GM12801 (cell line): ENCODE measurements around the gene FCAR.
"Not testable (repeated sequence)": the region's sequence is repeated elsewhere in the genome, so short reads cannot be mapped to it uniquely, and the experiment has no call there.

Experiments used
- TF ChIP-seq, protein P1 (sequence below): IDR thresholded peaks from one replicate; pipeline ENCODE4 v1.5.1; 2011; ENCODE audit warnings: control low read depth; ENCODE audit not compliant: insufficient read length; ENCODE audit errors: extremely low read depth

Gene FCAR

DNA sequence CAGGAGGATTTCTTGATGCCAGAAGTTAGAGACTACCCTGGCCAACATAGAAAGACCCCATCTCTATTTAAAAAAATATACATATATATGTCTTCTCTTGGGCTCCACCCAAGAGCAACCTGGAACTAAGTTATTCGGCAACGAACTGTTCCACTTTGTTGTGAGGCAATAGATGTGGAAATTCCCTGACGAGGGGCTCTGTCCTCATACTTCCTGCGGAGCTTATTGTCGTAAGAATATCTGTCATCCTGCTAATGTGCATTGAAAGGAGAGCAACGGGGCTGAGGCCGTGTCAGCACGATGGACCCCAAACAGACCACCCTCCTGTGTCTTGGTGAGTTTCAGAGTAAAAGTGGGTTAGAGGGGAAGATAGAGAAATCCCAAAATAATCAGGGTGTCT is at the start of gene FCAR:
FCAR (plus strand) TSS at position 246 of the 400 bp plus-strand sequence; CDS start at position 301, 55 bp downstream.
- TF ChIP-seq, protein P1, sequence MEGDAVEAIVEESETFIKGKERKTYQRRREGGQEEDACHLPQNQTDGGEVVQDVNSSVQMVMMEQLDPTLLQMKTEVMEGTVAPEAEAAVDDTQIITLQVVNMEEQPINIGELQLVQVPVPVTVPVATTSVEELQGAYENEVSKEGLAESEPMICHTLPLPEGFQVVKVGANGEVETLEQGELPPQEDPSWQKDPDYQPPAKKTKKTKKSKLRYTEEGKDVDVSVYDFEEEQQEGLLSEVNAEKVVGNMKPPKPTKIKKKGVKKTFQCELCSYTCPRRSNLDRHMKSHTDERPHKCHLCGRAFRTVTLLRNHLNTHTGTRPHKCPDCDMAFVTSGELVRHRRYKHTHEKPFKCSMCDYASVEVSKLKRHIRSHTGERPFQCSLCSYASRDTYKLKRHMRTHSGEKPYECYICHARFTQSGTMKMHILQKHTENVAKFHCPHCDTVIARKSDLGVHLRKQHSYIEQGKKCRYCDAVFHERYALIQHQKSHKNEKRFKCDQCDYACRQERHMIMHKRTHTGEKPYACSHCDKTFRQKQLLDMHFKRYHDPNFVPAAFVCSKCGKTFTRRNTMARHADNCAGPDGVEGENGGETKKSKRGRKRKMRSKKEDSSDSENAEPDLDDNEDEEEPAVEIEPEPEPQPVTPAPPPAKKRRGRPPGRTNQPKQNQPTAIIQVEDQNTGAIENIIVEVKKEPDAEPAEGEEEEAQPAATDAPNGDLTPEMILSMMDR, result no peak

- TF ChIP-seq, protein P1, result not testable (repeated sequence)
These were observed 41.5 kb upstream of the FCAR start, which contains the start of gene KIR2DS4 for GRCh38 chr19:54832496-54832895. KIR2DS4 (plus strand) TSS chr19:54832676.

DNA sequence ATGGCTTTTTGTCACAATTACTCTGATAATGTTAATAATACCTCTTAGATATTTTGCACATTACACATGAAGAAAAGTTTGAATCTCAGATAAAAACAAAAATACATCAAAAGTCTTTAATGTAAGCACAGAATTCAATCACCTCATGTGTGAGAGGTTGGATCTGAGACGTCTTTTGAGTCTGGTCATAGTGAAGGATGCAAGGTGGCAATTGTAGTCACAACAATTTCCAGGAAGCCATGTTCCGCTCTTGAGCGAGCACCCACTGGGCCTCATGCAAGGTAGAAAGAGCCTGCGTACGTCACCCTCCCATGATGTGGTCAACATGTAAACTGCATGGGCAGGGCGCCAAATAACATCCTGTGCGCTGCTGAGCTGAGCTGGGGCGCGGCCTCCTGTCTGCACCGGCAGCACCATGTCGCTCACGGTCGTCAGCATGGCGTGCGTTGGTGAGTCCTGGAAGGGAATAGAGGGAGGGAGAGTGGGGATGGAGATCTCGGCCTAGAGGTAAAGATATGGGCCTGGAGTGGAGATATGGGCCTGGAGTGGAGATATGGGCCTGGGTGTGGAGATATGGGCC is 23.9 kb upstream of the FCAR start, which contains the start of gene KIR3DL2:
KIR3DL2 (plus strand) TSS at position 383 of the 580 bp plus-strand sequence; CDS start at position 416, 33 bp downstream.
- TF ChIP-seq, protein P1, result not testable (repeated sequence)

DNA sequence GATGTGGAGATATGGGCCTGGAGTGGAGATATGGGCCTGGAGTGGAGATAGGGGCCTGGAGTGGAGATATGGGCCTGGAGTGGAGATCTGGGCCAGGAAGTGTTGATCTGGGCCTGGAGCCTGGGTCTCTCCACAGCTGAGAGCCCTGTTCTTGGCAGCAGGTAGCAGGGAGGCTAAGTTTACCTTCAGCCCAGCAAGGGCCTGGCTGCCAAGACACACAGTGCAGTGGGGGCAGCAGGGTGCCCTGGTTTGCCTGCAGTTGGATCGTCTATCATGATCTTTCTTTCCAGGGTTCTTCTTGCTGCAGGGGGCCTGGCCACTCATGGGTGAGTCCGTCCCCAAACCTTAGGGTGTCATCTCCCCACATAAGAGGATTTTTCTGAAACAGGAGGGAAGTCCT is 23.1 kb upstream of the FCAR start:
- TF ChIP-seq, protein P1, result no peak

GRCh38 chr19:54851353-54851752 is 22.7 kb upstream of the FCAR start:
- TF ChIP-seq, protein P1, result no peak

DNA sequence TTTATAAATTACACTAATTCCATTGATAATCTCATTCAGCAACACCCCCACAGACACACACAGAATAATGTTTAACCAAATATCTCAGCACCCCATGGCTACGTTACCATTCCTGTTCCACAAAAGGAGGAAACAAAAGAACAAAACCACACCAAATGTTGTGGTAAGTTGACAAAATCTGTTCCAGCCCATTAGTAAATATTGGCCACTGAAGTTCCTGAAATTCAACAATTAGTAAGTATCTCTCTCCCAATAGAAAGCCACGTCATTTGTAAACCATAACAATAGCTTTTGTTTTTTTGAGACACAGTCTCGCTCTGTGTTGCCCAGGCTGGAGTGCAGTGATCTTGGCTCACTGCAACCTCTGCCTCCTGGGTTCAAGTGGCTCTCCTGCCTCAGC is 2.3 kb upstream of the FCAR start:
- TF ChIP-seq, protein P1, result no peak

DNA sequence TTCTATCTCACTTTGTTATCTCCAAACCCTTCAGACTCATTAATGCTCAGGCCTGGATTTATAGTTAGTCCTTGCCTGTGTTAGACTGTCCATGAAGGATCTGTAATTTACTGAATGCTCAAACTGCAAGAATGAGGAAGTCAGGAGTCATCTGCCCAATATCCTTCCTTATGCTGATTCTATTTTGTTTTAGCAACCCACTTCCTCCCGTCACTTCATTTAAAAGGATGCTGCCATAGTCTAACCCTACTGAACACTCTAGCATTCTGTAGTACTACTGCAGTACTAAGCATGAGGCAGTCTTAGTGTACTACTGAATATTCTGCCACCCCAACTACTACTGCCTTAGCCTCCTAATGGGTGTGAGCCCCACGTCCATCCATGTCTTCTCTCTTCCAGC is 1.5 kb downstream of the FCAR start:
- TF ChIP-seq, protein P1, result no peak

DNA sequence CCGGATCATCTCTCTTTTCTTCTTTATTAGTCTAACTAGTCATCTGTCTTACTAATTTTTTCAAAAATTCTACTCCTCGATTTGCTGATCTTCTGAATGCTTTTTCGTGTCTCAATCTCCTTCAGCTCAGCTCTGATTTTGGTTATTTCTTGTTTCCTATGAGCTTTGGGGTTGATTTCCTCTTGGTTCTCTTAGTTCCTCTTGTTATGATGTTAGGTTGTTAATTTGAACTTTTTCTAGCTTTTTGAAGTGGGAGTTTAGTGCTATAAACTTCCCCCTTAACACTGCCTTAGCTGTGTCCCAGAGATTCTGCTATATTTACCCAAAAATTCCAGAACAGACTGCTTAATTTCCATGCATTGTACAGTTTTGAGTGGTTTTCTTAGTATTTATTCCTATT is 3.4 kb downstream of the FCAR start:
- TF ChIP-seq, protein P1, result no peak
